GM18526 (cell line): Measurements from ENCODE around the gene OSBPL1A.

Experiments
- POLR2A ChIP-seq: IDR thresholded peaks from 3 replicates; pipeline ENCODE4 v1.6.1; 2011; ENCODE audit not compliant: insufficient read length; ENCODE audit errors: extremely low read depth

OSBPL1A gene

DNA sequence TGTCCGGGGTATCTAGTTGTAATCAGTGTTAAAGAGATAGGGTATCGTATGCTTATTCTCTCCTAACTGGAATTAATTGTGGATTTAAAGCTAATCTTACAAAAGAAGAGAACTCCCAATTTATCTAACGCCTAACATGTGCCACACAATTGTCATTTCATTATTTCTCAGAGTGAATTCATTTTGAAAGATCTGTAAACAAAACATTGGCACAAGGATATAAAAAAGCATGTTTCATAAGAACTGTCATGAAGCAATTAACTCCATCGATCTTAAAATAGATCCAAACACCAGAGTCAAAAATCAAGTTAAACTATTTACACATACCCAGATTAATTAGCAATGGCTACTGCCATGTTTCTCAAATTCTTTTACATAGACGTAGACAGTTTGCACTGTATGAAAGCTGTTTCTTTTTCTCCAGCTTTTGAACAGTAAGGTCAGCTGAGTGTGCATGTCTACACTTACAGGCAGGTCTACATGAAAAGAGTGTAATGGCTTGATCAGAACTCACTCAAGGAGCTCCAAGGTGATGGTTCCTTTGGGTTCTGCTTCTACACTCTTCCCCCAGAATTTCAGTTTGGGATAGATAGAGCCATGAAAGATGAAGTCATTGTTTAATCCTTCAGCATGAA, 220.0 kb downstream of the OSBPL1A start:
- TF ChIP-seq POLR2A, result no peak

DNA sequence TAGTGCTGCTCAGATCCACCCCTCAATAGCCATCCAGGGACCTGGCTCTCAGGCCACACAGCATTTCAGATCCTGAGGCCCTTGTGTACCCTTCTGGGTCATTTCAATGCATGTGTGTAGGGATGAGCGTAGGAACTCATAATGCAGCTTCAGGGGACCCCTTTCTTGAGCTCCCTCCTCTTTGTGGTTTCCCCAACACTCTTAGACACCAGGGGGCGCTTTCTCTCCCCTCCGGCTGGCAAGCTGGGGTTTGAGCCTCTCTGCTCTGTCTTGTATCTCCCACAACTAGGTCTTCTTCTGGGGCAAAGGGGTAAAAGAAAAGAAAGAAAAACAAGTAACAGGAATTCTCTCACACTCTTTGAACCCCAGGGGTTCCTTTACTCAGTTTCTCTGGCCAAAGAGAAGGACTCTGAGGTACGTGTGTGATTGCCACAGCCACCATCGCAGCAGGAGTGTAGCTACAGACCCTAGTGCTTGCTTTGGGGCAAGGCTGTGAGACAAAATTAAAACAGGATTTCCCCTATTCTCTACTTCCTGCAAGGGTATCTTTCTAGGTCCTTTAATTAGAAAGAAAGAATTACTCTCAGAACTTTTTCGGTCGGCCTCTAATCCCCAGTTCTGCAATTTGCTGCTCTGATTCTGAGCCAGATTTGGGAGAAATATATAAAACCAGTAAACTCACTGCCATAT, 220.8 kb downstream of the OSBPL1A start:
- no peak for TF ChIP-seq POLR2A

DNA sequence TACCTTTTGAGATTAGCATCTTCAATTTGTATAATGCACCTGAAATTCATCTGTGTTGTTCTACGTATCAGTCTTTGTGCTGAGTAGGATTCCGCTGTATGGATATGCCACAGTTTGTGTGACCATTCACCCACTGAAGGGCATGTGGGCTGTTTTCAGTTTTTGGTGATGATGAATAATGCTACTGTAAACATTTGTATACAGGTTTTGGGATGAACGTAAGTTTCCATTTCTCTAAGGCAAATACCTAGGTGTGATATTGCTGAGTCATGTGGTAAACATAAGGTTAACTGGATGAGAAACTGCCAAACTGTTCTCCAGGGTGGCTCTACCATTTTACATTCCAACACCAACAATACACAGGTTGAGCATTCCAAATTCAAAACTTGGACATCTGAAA, 223.6 kb downstream of the OSBPL1A start:
- TF ChIP-seq POLR2A, result no peak

DNA sequence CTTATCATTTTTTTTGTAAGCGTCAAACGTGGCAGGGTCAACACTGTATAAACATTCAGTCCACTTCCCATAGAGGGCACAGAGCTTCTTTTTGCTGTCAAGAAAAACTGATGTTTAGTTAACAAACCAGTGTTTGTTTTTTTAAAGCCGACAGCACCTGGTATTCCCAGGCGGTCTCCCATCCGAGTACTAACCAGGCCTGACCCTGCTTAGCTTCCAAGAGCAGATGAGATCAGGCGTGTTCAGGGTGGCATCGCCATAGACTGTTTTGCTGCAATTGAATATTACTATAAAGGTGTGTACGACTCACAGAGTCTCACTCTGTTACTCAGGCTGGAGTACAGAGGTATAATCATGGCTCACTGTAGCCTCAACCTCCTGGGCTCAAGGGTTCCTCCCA, 227.3 kb downstream of the OSBPL1A start:
- TF ChIP-seq POLR2A, result no peak

DNA sequence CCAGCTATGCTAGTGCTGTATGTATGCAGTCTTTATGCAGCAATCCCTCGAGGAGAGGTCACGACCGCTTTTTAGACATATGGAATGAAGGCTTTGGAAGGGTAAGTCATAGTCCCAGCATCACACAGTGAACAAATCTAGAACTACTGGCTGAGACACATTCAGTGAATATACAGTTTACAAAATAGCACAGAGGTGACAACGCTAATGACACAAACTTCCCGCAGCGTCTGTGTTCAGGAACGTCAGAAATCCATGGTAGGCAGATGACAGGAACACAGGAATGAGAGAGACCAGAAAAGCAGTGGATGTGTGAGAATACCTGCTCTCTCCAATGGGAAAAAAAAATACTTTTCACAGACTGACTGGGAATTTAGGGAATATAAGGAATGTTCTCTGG, 229.1 kb downstream of the OSBPL1A start:
- TF ChIP-seq POLR2A, result no peak

DNA sequence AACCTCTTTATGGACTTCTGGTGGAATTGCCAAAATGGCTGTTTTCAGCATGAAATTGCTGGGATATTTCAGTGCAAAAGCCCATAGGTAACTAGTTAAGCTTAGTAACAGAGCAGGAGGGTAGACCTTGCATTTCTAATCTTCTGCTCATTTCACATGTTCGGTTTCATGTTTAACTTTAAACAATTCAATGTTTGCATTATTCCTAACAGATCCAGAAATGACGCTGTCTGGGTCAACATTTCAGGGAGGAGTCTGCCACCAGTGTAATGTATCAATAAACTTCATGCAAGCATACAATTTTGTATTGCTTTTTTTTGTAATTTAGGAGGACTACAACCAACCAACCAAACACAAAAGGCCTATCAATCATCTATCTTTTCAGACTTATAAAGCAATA, 236.3 kb downstream of the OSBPL1A start:
- no peak for TF ChIP-seq POLR2A

DNA sequence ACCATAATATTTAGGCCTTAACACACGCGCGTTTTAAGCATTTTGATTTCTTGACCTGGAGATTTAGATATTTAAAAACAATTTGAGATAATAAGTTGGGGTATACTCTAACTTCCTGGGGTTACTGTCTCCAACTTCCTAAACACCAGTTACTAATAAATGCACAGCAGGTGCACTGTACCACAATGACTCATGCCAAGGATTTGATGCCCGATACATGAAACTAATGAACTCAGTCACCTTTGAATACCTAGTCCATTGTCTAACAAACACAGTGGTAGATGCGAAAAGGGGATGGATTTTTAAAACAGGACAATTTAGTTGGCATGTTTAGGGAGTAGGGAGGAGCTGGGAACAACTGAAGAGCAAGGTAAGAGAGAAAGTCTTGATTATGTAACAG, 237.5 kb downstream of the OSBPL1A start:
- TF ChIP-seq POLR2A, result no peak

DNA sequence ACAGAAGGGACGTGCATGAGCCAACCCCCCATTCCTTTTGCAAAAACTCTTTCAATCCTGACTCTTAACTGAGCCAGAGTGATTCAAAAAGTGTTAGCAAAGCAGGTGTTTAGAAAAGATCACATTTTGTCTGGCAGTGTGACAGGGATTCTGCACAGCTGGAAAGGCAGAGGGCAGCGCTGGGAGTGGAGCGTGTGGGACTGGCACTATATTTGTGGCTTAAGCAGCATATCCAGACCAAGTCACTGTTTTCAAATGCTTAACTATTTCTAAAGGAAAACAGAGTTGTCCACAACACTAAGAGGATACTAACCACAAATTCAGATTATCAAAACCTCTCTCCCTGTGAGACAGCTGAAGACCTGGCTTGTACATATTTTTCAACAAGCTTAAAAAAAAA, 239.8 kb downstream of the OSBPL1A start:
- TF ChIP-seq POLR2A, result no peak

DNA sequence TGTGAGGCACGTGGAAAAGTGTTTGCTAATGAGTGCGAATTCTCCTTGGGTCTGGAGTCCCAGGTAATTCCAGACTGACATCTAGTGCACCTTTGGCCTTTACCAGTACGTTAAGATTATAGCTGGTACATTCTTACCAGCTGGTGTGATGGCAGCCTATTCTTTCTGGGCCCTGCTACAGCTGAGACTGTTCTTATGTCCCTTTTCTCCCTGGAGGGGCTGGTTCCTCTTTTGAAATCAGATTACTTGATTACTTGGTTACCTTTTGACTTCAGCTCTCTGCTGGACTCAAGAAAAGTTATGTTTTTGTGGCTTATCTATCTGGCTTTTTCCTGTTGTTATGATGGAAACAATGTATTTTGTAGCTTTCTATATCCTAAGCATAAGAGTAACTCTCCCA, 244.2 kb downstream of the OSBPL1A start:
- no peak for TF ChIP-seq POLR2A

DNA sequence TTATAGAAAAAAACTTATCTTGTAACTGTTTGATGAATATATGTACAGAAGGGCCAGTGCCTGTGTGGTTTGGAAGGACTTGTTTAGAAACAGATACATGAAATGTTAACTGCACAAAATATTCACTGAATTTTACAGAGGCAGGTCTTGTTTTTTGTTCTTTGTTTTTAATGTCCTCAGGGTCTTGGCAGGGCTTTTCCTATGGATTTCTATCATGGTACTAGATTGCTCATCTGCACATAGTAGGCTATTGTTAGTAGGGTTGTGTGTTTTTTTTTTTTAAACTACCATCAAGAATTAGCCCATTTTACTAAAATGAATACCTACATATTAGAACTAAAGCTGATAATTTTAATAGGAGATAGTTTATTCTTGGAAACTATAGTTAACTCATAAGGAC, 255.2 kb downstream of the OSBPL1A start:
- TF ChIP-seq POLR2A, result no peak

DNA sequence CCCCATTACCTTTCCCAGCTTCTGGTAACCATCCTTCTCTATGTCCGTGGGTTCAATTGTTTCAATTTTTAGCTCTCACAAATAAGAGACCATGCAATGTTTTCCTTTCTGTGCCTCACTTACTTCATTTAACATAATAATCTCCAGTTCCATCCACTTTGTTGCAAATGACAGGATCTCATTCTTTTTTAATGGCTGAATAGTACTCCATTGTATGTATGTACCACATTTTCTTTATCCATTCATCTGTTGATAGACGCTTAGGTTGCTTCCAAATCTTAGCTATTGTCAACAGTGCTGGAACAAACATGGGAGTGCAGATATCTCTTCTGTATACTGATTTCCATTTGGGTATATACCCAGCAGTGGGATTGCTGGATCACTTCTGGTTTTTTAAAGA, 256.9 kb downstream of the OSBPL1A start:
- no peak for TF ChIP-seq POLR2A

DNA sequence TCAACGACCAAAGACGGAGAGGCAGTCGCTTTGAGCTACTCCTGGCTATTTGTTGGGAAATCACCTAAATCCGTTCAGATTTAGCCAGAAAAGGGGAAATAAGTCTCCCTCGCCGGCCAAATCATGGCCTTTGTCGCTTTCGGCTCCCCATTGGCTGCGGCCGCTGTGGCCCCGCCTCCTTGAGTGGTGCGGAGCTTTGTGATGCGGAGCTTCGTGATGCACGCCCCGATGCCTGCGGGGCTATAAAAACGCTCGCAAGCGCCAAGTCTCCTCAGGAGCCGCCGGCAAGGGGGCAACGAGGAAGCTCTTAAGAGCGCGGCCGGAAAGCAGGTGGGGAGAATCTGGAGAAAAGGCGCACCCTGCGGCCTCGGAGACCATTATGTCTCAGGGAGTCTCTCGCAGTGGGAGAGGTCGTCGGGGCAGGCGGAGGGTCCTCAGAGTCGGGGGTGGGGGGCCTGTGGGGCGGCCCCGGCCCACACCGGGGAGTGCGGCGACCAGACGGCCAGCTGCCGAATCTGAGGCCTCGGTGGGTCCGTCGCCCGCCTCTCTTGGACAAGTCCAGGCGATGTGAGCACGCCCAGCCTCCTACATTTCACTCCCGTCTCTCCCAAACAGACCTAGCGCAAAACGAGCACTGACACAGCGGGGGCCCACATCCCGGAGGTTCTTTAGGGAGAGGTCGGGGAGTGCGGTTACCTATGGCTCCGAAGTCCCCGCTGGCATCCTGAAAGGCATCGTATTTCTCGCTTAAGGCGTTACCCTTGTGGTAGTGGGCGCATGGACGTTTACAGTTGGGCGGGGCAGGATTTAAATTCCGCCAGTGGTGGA, 258.6 kb downstream of the OSBPL1A start, which contains the start of gene CABYR:
Gene CABYR, plus strand, starts transcription at position 274 of the 828 bp plus-strand sequence. CDS start 4,053 bp downstream, outside the sequence.
- peak; percentile 56 for TF ChIP-seq POLR2A

DNA sequence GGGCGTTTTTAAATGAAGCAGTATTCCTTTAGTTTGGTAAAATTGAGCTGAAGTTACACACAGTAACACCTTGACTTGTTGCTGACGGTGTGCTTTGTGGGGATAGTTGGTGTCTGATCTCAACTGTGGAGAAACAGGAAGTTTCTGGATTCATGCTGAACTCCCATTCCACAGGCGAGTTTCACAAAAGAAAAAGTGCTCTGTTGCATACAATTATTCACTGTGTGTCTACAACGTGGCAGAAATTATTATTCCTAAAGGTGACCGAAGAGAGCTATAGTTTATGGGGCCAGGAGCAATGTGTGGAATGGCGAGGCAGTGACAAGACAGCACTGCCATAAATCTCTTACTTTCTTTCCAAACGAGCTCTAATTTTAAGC, 259.2 kb downstream of the OSBPL1A start:
- TF ChIP-seq POLR2A, result no peak

DNA sequence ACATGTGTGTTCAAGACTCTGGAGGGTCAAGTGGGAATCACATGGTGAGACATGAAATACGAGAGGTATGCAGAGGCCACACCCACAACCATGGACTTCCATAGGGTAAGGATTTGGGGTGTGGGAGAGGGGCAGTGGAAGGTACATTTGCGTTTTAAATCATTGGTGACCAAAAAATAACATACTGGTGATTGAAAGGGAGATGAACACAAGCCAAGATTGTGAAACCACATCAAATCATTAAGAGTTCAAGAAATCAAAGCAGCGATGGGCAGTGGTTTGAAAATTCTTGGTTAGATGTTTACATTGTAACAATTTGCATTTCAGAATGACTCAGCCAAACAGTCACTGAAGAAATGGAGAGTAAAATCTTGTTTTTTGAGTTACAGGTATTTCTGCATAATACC, 260.7 kb downstream of the OSBPL1A start:
- TF ChIP-seq POLR2A, result no peak

DNA sequence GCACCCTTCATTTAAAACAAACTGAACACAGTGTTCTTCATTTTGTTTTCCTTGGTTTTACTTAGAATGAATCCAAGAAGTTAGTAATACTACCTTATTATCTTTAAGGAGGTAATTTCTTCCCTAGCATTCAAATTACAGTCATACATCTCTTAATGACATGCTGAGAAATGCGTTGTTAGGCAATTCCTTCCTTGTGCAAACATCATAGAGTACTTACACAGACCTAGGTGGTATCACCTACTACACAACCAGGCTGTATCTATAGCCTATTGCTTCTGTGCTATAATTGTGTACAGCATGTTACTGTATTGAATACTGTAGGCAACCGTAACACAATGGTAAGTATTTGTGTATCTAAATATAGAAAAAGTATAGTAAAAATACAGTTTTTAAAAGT, 267.1 kb downstream of the OSBPL1A start:
- TF ChIP-seq POLR2A, result no peak

DNA sequence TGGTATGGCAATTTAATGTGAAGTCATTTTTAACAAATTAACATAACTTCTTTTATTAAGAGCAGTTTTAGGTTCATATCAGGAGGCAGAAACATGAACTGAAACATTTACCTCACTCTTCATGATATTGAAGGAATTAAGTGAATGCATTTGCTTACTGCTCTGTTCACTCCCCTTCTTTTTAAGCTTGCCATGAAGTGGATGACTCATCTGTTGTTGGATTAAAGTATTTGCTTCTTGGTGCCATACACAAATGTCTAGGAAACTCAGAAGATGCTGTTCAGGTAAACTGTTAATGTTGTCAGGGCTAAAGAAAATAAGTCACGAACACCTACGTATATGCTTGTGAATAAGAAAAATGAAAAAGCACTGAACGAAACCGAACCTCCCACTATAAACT, 268.9 kb downstream of the OSBPL1A start:
- TF ChIP-seq POLR2A, result no peak
